ENCODE results near the gene VCL.

Gene VCL

GRCh38 chr10:74121368-74121767, 123.5 kb downstream of the VCL start:
- DNase-seq (ENCODE audit: low read depth in 1 of 2, low spot score in 1 of 2): no peak
- no peak overlapping the region for H3K27ac ChIP-seq (replicated peaks)
- no peak overlapping the region for H3K4me3 ChIP-seq (replicated peaks; ENCODE audit: insufficient read depth, low read length)
- TF ChIP-seq GABPA (IDR thresholded peaks at IDR 0.05; ENCODE audit: low read depth): no peak
- TF ChIP-seq, protein P1, sequence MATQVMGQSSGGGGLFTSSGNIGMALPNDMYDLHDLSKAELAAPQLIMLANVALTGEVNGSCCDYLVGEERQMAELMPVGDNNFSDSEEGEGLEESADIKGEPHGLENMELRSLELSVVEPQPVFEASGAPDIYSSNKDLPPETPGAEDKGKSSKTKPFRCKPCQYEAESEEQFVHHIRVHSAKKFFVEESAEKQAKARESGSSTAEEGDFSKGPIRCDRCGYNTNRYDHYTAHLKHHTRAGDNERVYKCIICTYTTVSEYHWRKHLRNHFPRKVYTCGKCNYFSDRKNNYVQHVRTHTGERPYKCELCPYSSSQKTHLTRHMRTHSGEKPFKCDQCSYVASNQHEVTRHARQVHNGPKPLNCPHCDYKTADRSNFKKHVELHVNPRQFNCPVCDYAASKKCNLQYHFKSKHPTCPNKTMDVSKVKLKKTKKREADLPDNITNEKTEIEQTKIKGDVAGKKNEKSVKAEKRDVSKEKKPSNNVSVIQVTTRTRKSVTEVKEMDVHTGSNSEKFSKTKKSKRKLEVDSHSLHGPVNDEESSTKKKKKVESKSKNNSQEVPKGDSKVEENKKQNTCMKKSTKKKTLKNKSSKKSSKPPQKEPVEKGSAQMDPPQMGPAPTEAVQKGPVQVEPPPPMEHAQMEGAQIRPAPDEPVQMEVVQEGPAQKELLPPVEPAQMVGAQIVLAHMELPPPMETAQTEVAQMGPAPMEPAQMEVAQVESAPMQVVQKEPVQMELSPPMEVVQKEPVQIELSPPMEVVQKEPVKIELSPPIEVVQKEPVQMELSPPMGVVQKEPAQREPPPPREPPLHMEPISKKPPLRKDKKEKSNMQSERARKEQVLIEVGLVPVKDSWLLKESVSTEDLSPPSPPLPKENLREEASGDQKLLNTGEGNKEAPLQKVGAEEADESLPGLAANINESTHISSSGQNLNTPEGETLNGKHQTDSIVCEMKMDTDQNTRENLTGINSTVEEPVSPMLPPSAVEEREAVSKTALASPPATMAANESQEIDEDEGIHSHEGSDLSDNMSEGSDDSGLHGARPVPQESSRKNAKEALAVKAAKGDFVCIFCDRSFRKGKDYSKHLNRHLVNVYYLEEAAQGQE (IDR thresholded peaks at IDR 0.05; ENCODE audit: insufficient replicate concordance, low read depth): no peak
- TF ChIP-seq SPI1 (IDR thresholded peaks at IDR 0.05; ENCODE audit: borderline replicate concordance, low read depth): no peak
- no peak for TF ChIP-seq POLR2AphosphoS5 (IDR thresholded peaks at IDR 0.05; ENCODE audit: low read depth)
- TF ChIP-seq, protein P2, sequence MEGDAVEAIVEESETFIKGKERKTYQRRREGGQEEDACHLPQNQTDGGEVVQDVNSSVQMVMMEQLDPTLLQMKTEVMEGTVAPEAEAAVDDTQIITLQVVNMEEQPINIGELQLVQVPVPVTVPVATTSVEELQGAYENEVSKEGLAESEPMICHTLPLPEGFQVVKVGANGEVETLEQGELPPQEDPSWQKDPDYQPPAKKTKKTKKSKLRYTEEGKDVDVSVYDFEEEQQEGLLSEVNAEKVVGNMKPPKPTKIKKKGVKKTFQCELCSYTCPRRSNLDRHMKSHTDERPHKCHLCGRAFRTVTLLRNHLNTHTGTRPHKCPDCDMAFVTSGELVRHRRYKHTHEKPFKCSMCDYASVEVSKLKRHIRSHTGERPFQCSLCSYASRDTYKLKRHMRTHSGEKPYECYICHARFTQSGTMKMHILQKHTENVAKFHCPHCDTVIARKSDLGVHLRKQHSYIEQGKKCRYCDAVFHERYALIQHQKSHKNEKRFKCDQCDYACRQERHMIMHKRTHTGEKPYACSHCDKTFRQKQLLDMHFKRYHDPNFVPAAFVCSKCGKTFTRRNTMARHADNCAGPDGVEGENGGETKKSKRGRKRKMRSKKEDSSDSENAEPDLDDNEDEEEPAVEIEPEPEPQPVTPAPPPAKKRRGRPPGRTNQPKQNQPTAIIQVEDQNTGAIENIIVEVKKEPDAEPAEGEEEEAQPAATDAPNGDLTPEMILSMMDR (IDR thresholded peaks at IDR 0.05; ENCODE audit: insufficient read depth, low read length): no peak
- no peaks in the 10 kb centered on the region for H3K27me3 ChIP-seq (ENCODE audit: insufficient read depth, poor library complexity, severe bottlenecking)

GRCh38 chr10:74122060-74122459, 124.1 kb downstream of the VCL start:
- TF ChIP-seq POLR2AphosphoS5 (IDR thresholded peaks at IDR 0.05; ENCODE audit: low read depth): no peak
- TF ChIP-seq, protein P2 (IDR thresholded peaks at IDR 0.05; ENCODE audit: insufficient read depth, low read length): no peak
- TF ChIP-seq SPI1 (IDR thresholded peaks at IDR 0.05; ENCODE audit: borderline replicate concordance, low read depth): no peak
- TF ChIP-seq, protein P1 (IDR thresholded peaks at IDR 0.05; ENCODE audit: insufficient replicate concordance, low read depth): no peak
- TF ChIP-seq GABPA (IDR thresholded peaks at IDR 0.05; ENCODE audit: low read depth): no peak
- Histone ChIP-seq H3K27me3 (ENCODE audit: insufficient read depth, poor library complexity, severe bottlenecking) (no peaks in the 10 kb centered on the region), H3K4me3 (replicated peaks; ENCODE audit: insufficient read depth, low read length) (no peak overlapping the region), H3K27ac (replicated peaks) (no peak overlapping the region)
- no peak for DNase-seq (ENCODE audit: low read depth in 1 of 2, low spot score in 1 of 2)

- peak in 1 of 2 experiments; percentile 37 for DNase-seq (ENCODE audit: low read depth in 1 of 2, low spot score in 1 of 2)
- H3K27ac ChIP-seq (replicated peaks): no peak overlapping the region; the same call in 1 of the 2 replicates
- no peak for TF ChIP-seq SPI1 (IDR thresholded peaks at IDR 0.05; ENCODE audit: borderline replicate concordance, low read depth)
- TF ChIP-seq, protein P1 (IDR thresholded peaks at IDR 0.05; ENCODE audit: insufficient replicate concordance, low read depth): no peak
- no peak for TF ChIP-seq GABPA (IDR thresholded peaks at IDR 0.05; ENCODE audit: low read depth)
- TF ChIP-seq, protein P2 (IDR thresholded peaks at IDR 0.05; ENCODE audit: insufficient read depth, low read length): no peak
- no peak for TF ChIP-seq POLR2AphosphoS5 (IDR thresholded peaks at IDR 0.05; ENCODE audit: low read depth)
Measured at GRCh38 chr10:74123081-74123480, 125.2 kb downstream of the VCL start.

More at GRCh38 chr10:74123081-74123480, 125.2 kb downstream of the VCL start:
- Histone ChIP-seq H3K4me3 (replicated peaks; ENCODE audit: insufficient read depth, low read length) (no peak overlapping the region), H3K27me3 (ENCODE audit: insufficient read depth, poor library complexity, severe bottlenecking) (no peaks in the 10 kb centered on the region)

Measured in HL-60 (cell line).